Hematopoietic multipotent progenitor cell treated with erythropoietin and hydrocortisone succinate and interleukin-3 and kit ligand, for 4 days (in vitro differentiated cells): ENCODE results near the gene SLC4A3.
A peak's percentile ranks its signal among the peaks of the same experiment; 100 is the strongest.

ENCODE experiments used
- DNase-seq: peaks from one replicate; pipeline ENCODE4 v3.0.0-alpha.2; 2015

SLC4A3 gene, protein sequence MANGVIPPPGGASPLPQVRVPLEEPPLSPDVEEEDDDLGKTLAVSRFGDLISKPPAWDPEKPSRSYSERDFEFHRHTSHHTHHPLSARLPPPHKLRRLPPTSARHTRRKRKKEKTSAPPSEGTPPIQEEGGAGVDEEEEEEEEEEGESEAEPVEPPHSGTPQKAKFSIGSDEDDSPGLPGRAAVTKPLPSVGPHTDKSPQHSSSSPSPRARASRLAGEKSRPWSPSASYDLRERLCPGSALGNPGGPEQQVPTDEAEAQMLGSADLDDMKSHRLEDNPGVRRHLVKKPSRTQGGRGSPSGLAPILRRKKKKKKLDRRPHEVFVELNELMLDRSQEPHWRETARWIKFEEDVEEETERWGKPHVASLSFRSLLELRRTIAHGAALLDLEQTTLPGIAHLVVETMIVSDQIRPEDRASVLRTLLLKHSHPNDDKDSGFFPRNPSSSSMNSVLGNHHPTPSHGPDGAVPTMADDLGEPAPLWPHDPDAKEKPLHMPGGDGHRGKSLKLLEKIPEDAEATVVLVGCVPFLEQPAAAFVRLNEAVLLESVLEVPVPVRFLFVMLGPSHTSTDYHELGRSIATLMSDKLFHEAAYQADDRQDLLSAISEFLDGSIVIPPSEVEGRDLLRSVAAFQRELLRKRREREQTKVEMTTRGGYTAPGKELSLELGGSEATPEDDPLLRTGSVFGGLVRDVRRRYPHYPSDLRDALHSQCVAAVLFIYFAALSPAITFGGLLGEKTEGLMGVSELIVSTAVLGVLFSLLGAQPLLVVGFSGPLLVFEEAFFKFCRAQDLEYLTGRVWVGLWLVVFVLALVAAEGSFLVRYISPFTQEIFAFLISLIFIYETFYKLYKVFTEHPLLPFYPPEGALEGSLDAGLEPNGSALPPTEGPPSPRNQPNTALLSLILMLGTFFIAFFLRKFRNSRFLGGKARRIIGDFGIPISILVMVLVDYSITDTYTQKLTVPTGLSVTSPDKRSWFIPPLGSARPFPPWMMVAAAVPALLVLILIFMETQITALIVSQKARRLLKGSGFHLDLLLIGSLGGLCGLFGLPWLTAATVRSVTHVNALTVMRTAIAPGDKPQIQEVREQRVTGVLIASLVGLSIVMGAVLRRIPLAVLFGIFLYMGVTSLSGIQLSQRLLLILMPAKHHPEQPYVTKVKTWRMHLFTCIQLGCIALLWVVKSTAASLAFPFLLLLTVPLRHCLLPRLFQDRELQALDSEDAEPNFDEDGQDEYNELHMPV

GRCh38 chr2:219627103-219628100 is at the start of gene SLC4A3:
Gene SLC4A3 (plus strand): TSS chr2:219627630. CDS start chr2:219627993, 363 bp downstream.
- peak; percentile 39 for DNase-seq

DNA sequence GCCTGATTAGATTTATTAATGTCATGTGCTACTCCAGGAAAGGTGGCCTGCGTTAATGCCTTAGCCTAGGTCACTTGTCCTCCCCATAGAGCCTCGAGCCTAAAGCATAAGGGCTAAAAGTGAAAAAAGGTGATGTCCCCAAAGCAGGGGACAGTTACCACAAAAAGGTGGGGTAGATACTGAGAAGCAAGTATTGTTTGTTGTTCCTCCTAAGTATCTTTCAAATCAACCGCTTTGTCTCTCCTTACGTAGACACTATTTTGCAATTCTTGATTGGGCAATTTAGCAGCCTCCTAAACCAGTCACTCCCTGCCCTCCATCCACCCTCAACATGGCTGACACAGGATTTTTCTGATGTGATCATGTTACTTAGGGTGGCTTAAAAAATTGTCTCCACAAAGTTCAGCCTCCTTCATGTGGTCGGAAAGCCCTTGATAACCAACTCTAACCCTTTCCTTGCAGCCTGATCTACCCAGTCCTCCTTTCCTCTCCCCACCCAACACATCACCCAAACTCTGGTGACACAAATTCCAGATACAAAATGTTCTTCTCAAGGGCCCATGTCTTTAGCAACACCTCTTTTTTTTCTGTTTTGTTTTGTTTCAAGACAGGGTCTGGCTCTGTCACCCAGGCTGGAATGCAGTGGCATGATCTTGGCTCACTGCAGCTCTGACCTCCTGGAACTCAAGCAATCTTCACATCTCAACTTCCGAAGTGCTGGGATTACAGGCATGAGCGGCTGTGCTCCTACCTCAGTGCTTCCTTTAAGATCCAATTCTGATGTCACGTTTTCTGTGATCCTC is 48.4 kb upstream of the SLC4A3 start:
- DNase-seq: peak; percentile 77

- no peak for DNase-seq
These were observed 46.1 kb upstream of the SLC4A3 start for GRCh38 chr2:219581346-219581745.

DNA sequence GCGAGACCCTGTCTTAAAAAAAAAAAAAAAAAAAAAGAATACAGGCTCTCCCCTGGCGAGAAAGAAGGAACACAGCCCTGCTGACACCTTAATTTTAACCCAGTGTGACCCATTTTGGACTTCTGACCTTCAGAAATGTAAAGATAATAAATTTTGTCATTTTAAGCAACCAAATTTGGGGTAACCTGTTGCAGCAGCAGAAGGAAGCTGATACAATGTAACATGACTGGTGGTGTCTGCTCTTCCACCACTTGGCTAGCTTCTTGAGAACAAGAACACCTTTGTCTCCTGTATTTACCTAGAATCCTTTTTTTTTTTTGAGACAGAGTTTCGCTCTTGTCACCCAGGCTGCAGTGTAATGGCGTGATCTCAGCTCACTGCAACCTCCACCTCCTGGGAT is 36.3 kb upstream of the SLC4A3 start:
- no peak for DNase-seq

DNA sequence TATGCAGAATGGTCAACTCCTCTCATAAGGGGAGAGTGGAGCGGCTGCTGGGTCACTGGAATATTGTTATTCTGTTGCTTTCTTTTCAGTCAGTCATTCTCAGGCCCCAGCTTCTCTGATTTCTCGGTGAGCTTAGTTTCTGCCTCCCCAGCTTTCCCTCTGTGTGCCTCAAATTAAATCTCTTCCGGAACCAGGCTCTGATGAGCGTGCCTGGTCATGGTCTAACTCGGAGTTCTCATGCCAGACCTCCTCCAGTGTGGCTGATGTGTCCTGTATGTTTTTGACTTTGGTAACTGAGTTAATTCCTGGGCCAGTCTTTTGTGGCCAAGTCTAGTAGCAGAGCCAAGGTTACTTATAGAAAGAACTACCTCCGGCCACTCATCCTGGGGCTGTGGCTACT is 34.7 kb upstream of the SLC4A3 start:
- DNase-seq: no peak

GRCh38 chr2:219593154-219593553 is 34.3 kb upstream of the SLC4A3 start:
- no peak for DNase-seq

DNA sequence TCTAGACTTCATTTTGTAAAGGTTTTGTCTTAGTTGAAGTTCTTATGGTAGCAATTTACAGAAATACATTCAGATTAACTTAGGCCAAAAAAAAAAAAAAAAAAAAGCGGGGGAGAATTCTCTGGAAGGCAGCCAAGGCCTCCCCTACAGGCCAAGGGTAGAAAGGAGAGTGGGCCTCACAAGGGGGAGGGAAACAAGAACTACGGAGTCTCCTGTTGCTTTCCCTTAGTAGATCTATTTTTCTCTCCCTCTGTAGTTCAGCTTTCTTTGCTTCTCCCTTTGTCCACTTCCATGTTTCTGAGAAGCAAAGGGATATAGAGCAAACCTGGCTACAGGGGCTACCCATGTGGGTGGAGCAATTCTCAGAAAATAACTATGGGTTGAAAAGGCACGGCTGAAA is 32.2 kb upstream of the SLC4A3 start:
- DNase-seq: peak; percentile 83

GRCh38 chr2:219596954-219597551 is 30.4 kb upstream of the SLC4A3 start:
- no peak for DNase-seq

DNA sequence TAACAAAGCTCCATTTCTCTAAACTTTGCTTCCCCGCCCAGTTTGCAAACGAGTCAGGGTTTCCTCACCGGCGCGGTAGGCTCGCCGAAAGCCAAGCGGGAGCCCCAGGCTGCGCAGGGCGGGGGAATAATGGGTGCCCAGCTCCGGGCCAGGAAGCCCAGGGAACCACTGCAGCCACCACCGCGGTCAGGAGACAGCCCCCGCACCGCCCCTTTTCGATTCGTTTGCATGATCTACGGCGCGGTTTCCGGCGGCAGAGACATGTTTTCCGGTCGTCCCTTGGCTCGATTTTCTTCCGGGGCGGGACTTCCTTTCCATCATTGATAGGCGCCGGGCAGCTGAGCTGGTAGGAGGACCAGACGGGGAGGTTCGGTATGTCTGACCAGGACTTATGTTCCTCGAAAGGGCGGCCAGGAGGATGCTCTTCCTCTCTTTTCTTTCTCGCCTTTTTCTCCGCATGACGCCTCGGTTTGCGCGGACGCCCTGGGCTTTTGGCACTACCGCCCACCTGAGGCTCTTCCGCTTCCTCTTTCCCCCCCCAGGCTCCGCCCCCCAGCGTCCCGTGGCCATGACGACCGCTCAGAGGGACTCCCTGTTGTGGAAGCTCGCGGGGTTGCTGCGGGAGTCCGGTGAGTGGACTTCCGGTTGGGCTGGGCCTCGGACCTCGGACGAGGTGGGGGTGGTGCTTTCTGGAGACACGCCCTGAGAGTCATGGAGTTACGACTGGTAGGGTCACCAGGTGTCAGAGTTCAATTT is 29.7 kb upstream of the SLC4A3 start, which contains the start of gene STK11IP:
Gene STK11IP, plus strand, starts transcription at position 306 of the 756 bp plus-strand sequence. Its CDS starts 263 bp downstream, at position 569.
- peak; percentile 99 for DNase-seq

DNA sequence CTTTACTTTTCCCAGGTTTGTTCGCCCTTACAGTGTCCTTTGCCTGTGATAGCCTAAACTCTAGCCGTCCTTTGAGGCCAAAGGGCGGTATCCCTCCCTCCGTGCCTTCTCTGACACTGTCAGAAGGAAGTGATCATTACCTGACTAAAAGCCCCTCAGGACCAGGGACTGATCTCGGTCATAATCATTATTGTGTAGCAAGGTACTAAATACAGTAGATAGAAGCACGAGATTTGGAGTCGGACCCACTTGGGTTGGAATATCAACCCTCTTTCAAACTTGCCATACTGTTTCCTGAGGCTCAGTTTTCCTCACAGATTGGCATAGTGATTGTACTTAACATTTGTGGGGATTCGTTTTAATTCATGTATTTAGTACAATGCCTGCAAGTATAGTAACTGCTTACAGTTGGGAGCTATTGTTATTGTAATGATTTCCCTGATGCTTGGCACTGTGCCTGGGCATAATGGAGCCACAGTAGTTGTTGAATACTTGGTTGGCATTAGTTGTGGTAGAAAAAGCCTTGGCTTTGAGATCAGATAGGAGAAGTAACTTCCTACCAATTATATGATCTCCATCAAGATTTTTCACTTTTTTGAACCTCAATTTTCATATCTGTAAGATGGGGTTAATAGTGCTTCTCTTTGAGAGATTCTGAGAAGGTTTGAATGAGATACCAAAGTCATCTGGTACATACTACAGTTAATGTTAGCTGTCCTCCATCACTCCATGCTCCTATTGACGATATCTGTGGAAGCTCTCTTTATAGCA is 28.9 kb upstream of the SLC4A3 start:
- DNase-seq: peak; percentile 21

DNA sequence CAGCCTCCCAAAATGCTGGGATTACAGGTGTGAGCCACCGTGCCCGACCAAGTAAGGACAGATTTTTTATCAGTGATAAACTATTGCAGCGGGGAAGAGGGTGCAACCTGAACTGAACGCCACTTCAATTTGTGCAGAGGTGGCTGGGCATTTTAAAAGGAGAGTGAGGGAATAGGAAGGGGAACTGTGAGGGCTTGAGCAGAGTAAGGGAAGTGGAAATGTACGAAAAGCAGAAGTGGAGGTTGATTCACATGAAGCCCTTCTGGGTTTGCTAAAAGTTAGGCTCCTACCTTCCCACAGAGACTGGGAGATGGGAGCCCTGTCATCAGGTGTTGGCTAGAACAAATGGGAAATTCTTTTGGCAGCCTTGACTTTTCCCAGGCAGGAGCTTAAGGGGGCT is 23.7 kb upstream of the SLC4A3 start:
- peak; percentile 50 for DNase-seq

DNA sequence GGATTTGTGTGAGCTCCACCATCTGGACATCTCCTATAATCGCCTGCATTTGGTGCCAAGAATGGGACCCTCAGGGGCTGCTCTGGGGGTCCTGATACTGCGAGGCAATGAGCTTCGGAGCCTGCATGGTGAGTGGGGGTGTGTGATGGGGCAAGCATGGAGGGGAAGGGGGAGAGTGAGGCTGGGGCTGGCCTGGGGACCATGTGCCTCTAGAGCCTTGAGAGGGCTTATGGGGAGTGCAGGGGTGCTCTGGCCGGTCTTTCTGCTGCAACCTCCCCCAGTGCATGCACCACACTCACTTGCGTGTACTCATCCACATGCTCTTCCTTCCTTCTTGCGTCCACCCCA is 21.8 kb upstream of the SLC4A3 start:
- no peak for DNase-seq

DNA sequence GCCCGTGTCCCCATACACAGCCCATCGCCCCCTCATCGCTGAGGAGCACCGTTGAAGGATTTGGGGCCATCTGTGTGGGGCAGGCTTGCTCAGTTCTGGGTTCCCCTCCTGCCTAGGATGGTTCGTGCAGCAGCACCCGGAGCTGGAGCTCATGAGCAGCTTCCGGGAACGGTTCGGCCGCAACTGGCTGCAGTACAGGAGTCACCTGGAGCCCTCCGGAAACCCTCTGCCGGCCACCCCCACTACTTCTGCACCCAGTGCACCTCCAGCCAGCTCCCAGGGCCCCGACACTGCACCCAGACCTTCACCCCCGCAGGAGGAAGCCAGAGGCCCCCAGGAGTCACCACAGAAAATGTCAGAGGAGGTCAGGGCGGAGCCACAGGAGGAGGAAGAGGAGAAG is 19.5 kb upstream of the SLC4A3 start:
- no peak for DNase-seq

DNA sequence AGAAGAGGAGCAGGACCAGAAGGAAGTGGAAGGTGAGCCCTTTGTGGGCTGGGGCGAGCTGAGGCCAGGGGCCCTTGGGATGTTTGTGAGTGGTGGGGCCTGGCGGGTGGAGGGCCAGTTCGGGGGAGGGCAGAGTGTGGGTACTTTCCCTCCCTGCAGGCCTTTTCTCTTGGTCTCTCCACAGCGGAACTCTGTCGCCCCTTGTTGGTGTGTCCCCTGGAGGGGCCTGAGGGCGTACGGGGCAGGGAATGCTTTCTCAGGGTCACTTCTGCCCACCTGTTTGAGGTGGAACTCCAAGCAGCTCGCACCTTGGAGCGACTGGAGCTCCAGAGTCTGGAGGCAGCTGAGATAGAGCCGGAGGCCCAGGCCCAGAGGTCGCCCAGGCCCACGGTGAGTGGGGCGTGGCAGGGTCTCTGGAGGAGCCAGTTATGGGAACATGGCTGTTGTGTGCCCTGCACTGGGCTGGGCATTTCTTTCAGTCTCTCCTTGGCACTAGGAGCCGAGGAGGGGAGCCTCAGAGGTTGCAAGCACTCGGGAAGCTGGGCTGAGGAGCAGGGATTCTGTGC is 18.9 kb upstream of the SLC4A3 start:
- DNase-seq: no peak

GRCh38 chr2:219609149-219609750 is 18.2 kb upstream of the SLC4A3 start:
- no peak for DNase-seq

DNA sequence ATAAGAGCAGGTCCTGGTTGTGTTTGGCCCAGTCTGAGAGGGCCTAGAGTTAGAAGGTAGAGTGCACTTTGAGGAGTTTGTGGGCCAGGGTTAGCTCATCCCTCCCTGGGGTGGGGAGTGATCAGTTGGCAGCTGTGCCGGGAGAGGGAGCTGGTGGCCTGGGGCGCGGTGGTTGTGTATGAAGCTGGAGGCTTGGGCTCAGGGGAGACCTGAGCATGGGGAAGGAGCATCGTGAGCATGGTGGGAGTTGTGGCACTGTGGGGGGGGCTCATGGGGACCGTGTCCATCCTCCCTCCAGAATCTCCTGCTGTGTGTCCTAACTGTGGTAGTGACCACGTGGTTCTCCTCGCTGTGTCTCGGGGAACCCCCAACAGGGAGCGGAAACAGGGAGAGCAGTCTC is 16.1 kb upstream of the SLC4A3 start:
- DNase-seq: no peak

DNA sequence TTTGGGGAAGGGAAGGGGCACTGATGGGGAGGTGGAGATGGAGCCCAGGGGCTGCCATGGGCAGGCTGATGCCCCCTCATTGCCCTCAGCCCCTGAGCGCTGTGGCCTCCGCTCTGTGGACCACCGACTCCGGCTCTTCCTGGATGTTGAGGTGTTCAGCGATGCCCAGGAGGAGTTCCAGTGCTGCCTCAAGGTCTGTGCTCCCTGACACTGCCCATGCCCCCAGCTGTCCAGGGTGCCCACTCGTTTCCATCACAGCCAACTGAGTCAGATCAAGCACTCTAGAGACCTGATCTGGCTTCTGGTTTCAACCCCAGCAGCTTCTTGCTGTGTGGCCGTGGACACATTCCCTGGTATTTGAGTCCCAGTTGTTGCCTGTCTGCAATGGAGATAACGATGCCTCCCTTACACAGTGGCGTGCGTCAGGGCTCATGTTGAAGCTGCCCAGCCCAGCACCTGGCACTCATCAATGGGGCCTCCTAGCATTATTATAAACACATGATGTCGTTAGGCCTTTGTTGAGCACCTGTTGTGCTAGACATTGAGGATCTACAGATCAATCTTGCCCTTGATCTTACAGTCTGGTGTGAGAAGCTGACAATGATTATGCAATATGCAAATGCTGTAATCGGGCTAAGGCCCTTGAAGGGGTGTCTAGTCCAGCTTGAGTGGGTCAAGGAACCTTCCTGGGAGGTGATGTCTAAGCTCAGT is 15.4 kb upstream of the SLC4A3 start:
- peak; percentile 25 for DNase-seq
